ENCODE results near the gene MEI4. TPM values are rescaled to one million over a fixed set of nuclear protein-coding genes. Genes with fewer than 3 reads are reported as not detected.
"Not testable (repeated sequence)": the region's sequence is repeated elsewhere in the genome, so short reads cannot be mapped to it uniquely, and the experiment has no call there.

The MEI4 gene
- total RNA-seq, 1 experiment from 2014 or later: not detected

- Histone ChIP-seq H3K36me3 (ENCODE audit: insufficient read depth, low read length) (no peaks in the 10 kb centered on the region), H3K27me3 (ENCODE audit: low read length) (no peaks in the 10 kb centered on the region), H4K20me1 (ENCODE audit: insufficient read depth, low read depth, low read length) (no peaks in the 10 kb centered on the region), H3K4me1 (ENCODE audit: low read length) (no peaks in the 10 kb centered on the region), H3K9me3 (ENCODE audit: low read length) (peaks cover 15% of the 10 kb centered on the region), H3K27ac (ENCODE audit: low read length) (no peak overlapping the region), H3K9ac (ENCODE audit: low read length) (no peak overlapping the region), H3K9me2 (replicated peaks; ENCODE audit: insufficient read depth, low read length) (no peaks in the 10 kb centered on the region), H2AFZ (ENCODE audit: low read length) (no peak overlapping the region), H3K4me2 (ENCODE audit: low read depth, low read length, poor library complexity, severe bottlenecking) (no peak overlapping the region), H3K4me3 (ENCODE audit: low read length) (no peak overlapping the region), H3K79me2 (ENCODE audit: low read length) (no peaks in the 10 kb centered on the region)
- no peak for DNase-seq
Observed at GRCh38 chr6:77812304-77812703, 159.5 kb downstream of the MEI4 start.

GRCh38 chr6:77813090-77813489 is 160.3 kb downstream of the MEI4 start:
- H3K27ac ChIP-seq (ENCODE audit: low read length): no peak overlapping the region
- H3K4me2 ChIP-seq (ENCODE audit: low read depth, low read length, poor library complexity, severe bottlenecking): no peak overlapping the region
- H4K20me1 ChIP-seq (ENCODE audit: insufficient read depth, low read depth, low read length): no peaks in the 10 kb centered on the region
- no peaks in the 10 kb centered on the region for H3K9me2 ChIP-seq (replicated peaks; ENCODE audit: insufficient read depth, low read length)
- H3K4me3 ChIP-seq (ENCODE audit: low read length): no peak overlapping the region
- H3K9me3 ChIP-seq (ENCODE audit: low read length): peaks cover 15% of the 10 kb centered on the region
- no peak overlapping the region for H2AFZ ChIP-seq (ENCODE audit: low read length)
- no peaks in the 10 kb centered on the region for H3K4me1 ChIP-seq (ENCODE audit: low read length)
- DNase-seq: no peak
- no peak overlapping the region for H3K9ac ChIP-seq (ENCODE audit: low read length)
- H3K79me2 ChIP-seq (ENCODE audit: low read length): no peaks in the 10 kb centered on the region
- no peaks in the 10 kb centered on the region for H3K27me3 ChIP-seq (ENCODE audit: low read length)
- no peaks in the 10 kb centered on the region for H3K36me3 ChIP-seq (ENCODE audit: insufficient read depth, low read length)

- H3K9me3 ChIP-seq (ENCODE audit: low read length): peaks cover 9% of the 10 kb centered on the region
- no peaks in the 10 kb centered on the region for H3K79me2 ChIP-seq (ENCODE audit: low read length)
- H2AFZ ChIP-seq (ENCODE audit: low read length): no peak overlapping the region
- H3K9me2 ChIP-seq (replicated peaks; ENCODE audit: insufficient read depth, low read length): no peaks in the 10 kb centered on the region
- H3K9ac ChIP-seq (ENCODE audit: low read length): no peak overlapping the region
- H4K20me1 ChIP-seq (ENCODE audit: insufficient read depth, low read depth, low read length): no peaks in the 10 kb centered on the region
- H3K4me1 ChIP-seq (ENCODE audit: low read length): no peaks in the 10 kb centered on the region
- no peak overlapping the region for H3K4me2 ChIP-seq (ENCODE audit: low read depth, low read length, poor library complexity, severe bottlenecking)
- H3K27me3 ChIP-seq (ENCODE audit: low read length): no peaks in the 10 kb centered on the region
- H3K4me3 ChIP-seq (ENCODE audit: low read length): no peak overlapping the region
- H3K27ac ChIP-seq (ENCODE audit: low read length): no peak overlapping the region
- no peaks in the 10 kb centered on the region for H3K36me3 ChIP-seq (ENCODE audit: insufficient read depth, low read length)
- no peak for DNase-seq
Observed at GRCh38 chr6:77814119-77814518, 161.3 kb downstream of the MEI4 start.

GRCh38 chr6:77815531-77815930 is 162.7 kb downstream of the MEI4 start:
- H3K9ac ChIP-seq (ENCODE audit: low read length): no peak overlapping the region
- H3K27ac ChIP-seq (ENCODE audit: low read length): no peak overlapping the region
- no peaks in the 10 kb centered on the region for H3K79me2 ChIP-seq (ENCODE audit: low read length)

GRCh38 chr6:77816766-77817270 is 164.0 kb downstream of the MEI4 start:
- Histone ChIP-seq H3K27ac (ENCODE audit: low read length) (no peak overlapping the region), H3K9me2 (replicated peaks; ENCODE audit: insufficient read depth, low read length) (no peaks in the 10 kb centered on the region), H3K4me2 (ENCODE audit: low read depth, low read length, poor library complexity, severe bottlenecking) (no peak overlapping the region), H3K79me2 (ENCODE audit: low read length) (no peaks in the 10 kb centered on the region), H3K4me1 (ENCODE audit: low read length) (no peaks in the 10 kb centered on the region), H3K36me3 (ENCODE audit: insufficient read depth, low read length) (no peaks in the 10 kb centered on the region), H4K20me1 (ENCODE audit: insufficient read depth, low read depth, low read length) (no peaks in the 10 kb centered on the region), H3K9me3 (ENCODE audit: low read length) (peaks cover 5% of the 10 kb centered on the region), H3K27me3 (ENCODE audit: low read length) (no peaks in the 10 kb centered on the region), H3K4me3 (ENCODE audit: low read length) (no peak overlapping the region), H2AFZ (ENCODE audit: low read length) (no peak overlapping the region), H3K9ac (ENCODE audit: low read length) (no peak overlapping the region)
- DNase-seq: no peak

More at GRCh38 chr6:77815531-77815930, 162.7 kb downstream of the MEI4 start:
- H3K36me3 ChIP-seq (ENCODE audit: insufficient read depth, low read length): no peaks in the 10 kb centered on the region
- no peak overlapping the region for H3K4me2 ChIP-seq (ENCODE audit: low read depth, low read length, poor library complexity, severe bottlenecking)
- H4K20me1 ChIP-seq (ENCODE audit: insufficient read depth, low read depth, low read length): no peaks in the 10 kb centered on the region
- H3K27me3 ChIP-seq (ENCODE audit: low read length): no peaks in the 10 kb centered on the region
- no peak for DNase-seq
- peaks cover 5% of the 10 kb centered on the region for H3K9me3 ChIP-seq (ENCODE audit: low read length)
- no peaks in the 10 kb centered on the region for H3K9me2 ChIP-seq (replicated peaks; ENCODE audit: insufficient read depth, low read length)
- no peak overlapping the region for H3K4me3 ChIP-seq (ENCODE audit: low read length)
- H3K4me1 ChIP-seq (ENCODE audit: low read length): no peaks in the 10 kb centered on the region
- H2AFZ ChIP-seq (ENCODE audit: low read length): no peak overlapping the region

- no peak for DNase-seq
- H3K9me2 ChIP-seq (replicated peaks; ENCODE audit: insufficient read depth, low read length): no peaks in the 10 kb centered on the region
- no peaks in the 10 kb centered on the region for H3K4me1 ChIP-seq (ENCODE audit: low read length)
- no peaks in the 10 kb centered on the region for H3K27me3 ChIP-seq (ENCODE audit: low read length)
- no peak overlapping the region for H2AFZ ChIP-seq (ENCODE audit: low read length)
- H3K4me3 ChIP-seq (ENCODE audit: low read length): no peak overlapping the region
- no peak overlapping the region for H3K27ac ChIP-seq (ENCODE audit: low read length)
- H3K9me3 ChIP-seq (ENCODE audit: low read length): peaks cover 2% of the 10 kb centered on the region; the same call in 1 of the 2 replicates
- no peaks in the 10 kb centered on the region for H3K79me2 ChIP-seq (ENCODE audit: low read length)
- H3K36me3 ChIP-seq (ENCODE audit: insufficient read depth, low read length): no peaks in the 10 kb centered on the region
- no peaks in the 10 kb centered on the region for H4K20me1 ChIP-seq (ENCODE audit: insufficient read depth, low read depth, low read length)
- H3K4me2 ChIP-seq (ENCODE audit: low read depth, low read length, poor library complexity, severe bottlenecking): no peak overlapping the region
- H3K9ac ChIP-seq (ENCODE audit: low read length): no peak overlapping the region
Observed at GRCh38 chr6:77822265-77822664, 169.4 kb downstream of the MEI4 start.

GRCh38 chr6:77825204-77825603 is 172.4 kb downstream of the MEI4 start:
- DNase-seq: no peak
- H3K4me1 ChIP-seq (ENCODE audit: low read length): no peaks in the 10 kb centered on the region
- H3K4me2 ChIP-seq (ENCODE audit: low read depth, low read length, poor library complexity, severe bottlenecking): no peak overlapping the region
- H3K36me3 ChIP-seq (ENCODE audit: insufficient read depth, low read length): no peaks in the 10 kb centered on the region
- H3K9me3 ChIP-seq (ENCODE audit: low read length): peaks cover 10% of the 10 kb centered on the region
- no peaks in the 10 kb centered on the region for H3K79me2 ChIP-seq (ENCODE audit: low read length)
- no peak overlapping the region for H3K27ac ChIP-seq (ENCODE audit: low read length)
- H3K4me3 ChIP-seq (ENCODE audit: low read length): no peak overlapping the region
- no peak overlapping the region for H2AFZ ChIP-seq (ENCODE audit: low read length)
- H3K9ac ChIP-seq (ENCODE audit: low read length): no peak overlapping the region
- no peaks in the 10 kb centered on the region for H4K20me1 ChIP-seq (ENCODE audit: insufficient read depth, low read depth, low read length)
- H3K27me3 ChIP-seq (ENCODE audit: low read length): no peaks in the 10 kb centered on the region
- no peaks in the 10 kb centered on the region for H3K9me2 ChIP-seq (replicated peaks; ENCODE audit: insufficient read depth, low read length)

- H2AFZ ChIP-seq (ENCODE audit: low read length): no peak overlapping the region
- H3K27ac ChIP-seq (ENCODE audit: low read length): no peak overlapping the region
- peaks cover 21% of the 10 kb centered on the region for H3K9me3 ChIP-seq (ENCODE audit: low read length)
- no peaks in the 10 kb centered on the region for H3K4me1 ChIP-seq (ENCODE audit: low read length)
- no peaks in the 10 kb centered on the region for H3K9me2 ChIP-seq (replicated peaks; ENCODE audit: insufficient read depth, low read length)
- no peaks in the 10 kb centered on the region for H3K79me2 ChIP-seq (ENCODE audit: low read length)
- H3K4me3 ChIP-seq (ENCODE audit: low read length): no peak overlapping the region
- no peak overlapping the region for H3K9ac ChIP-seq (ENCODE audit: low read length)
- no peak overlapping the region for H3K4me2 ChIP-seq (ENCODE audit: low read depth, low read length, poor library complexity, severe bottlenecking)
- H4K20me1 ChIP-seq (ENCODE audit: insufficient read depth, low read depth, low read length): no peaks in the 10 kb centered on the region
- H3K27me3 ChIP-seq (ENCODE audit: low read length): no peaks in the 10 kb centered on the region
- no peak for DNase-seq
- H3K36me3 ChIP-seq (ENCODE audit: insufficient read depth, low read length): no peaks in the 10 kb centered on the region
Observed at GRCh38 chr6:77829736-77830135, 176.9 kb downstream of the MEI4 start.

GRCh38 chr6:77833749-77834148 is 180.9 kb downstream of the MEI4 start:
- not testable (repeated sequence) for H3K4me2 ChIP-seq (ENCODE audit: low read depth, low read length, poor library complexity, severe bottlenecking); H3K9me2 ChIP-seq (replicated peaks; ENCODE audit: insufficient read depth, low read length); H2AFZ ChIP-seq (ENCODE audit: low read length); H3K4me3 ChIP-seq (ENCODE audit: low read length); H3K27ac ChIP-seq (ENCODE audit: low read length); H3K4me1 ChIP-seq (ENCODE audit: low read length); H3K79me2 ChIP-seq (ENCODE audit: low read length); H3K9ac ChIP-seq (ENCODE audit: low read length); H3K27me3 ChIP-seq (ENCODE audit: low read length); H3K36me3 ChIP-seq (ENCODE audit: insufficient read depth, low read length); DNase-seq; H4K20me1 ChIP-seq (ENCODE audit: insufficient read depth, low read depth, low read length)
- H3K9me3 ChIP-seq (ENCODE audit: low read length): peaks cover 18% of the 10 kb centered on the region

All from Karpas-422 (cell line).